H1 (cell line): Measurements from ENCODE around the gene RB1. TPM values are rescaled to one million over a fixed set of nuclear protein-coding genes. Genes with fewer than 3 reads are reported as not detected.

Source experiments
- HDAC2 ChIP-seq, 2 experiments: fragments of 300-600 bp in 1 of 2; sonication (generic) in 1 of 2; IDR thresholded peaks; 2 replicates each; pipeline ENCODE4 v1.6.1; 2011 to 2012; ENCODE audit warnings: low read depth in 2 of 2, low read length in 2 of 2, mild to moderate bottlenecking in 2 of 2, moderate library complexity in 2 of 2, borderline replicate concordance in 1 of 2, inconsistent platforms in 1 of 2
- JUN ChIP-seq: IDR thresholded peaks from 2 replicates; pipeline ENCODE4 v1.6.1; 2011; ENCODE audit warnings: low read depth, mild to moderate bottlenecking, improper control_type of control experiment, low read length
- POLR2AphosphoS5 ChIP-seq: IDR thresholded peaks from 2 replicates; pipeline ENCODE4 v1.6.1; 2011; ENCODE audit warnings: low read depth, low read length
- RXRA ChIP-seq: IDR thresholded peaks from 2 replicates; pipeline ENCODE4 v1.6.1; 2011; ENCODE audit warnings: low read depth, mild to moderate bottlenecking, low read length, moderate library complexity; ENCODE audit not compliant: insufficient read depth
- SIRT6 ChIP-seq: IDR thresholded peaks from one replicate; pipeline ENCODE4 v1.7.1; 2012; ENCODE audit warnings: low read length, inconsistent platforms
- SRF ChIP-seq: IDR thresholded peaks from 2 replicates; pipeline ENCODE4 v1.6.1; 2011; ENCODE audit warnings: mild to moderate bottlenecking, low read depth, low read length, moderate library complexity
- polyA plus RNA-seq, 7 experiments: library from polyadenylated mRNA; depleted of rRNA in 3 of 7; stranded (reverse) in 5 of 7; unstranded in 2 of 7; fragments of >200 nt in 5 of 7; fragments of 200-250 nt in 2 of 7; gene quantifications; 1 replicate in 5 of 7; 2 replicates in 1 of 7; 4 replicates in 1 of 7; pipeline versions ENCODE4 v1.2.1 to v1.2.3, GENCODE V29; 2011 to 2013; ENCODE audit warnings: missing spikeins in 2 of 7, mixed read lengths in 2 of 7
- total RNA-seq: library from RNA; stranded (reverse); fragmentation: NEBNext Ultra II Directional; extraction: Animal tissue kit (Norgen Biotek cat#: 25700); gene quantifications from 2 replicates; pipeline ENCODE4 v1.2.1, GENCODE V29; 2021
- TF ChIP-seq, protein P1 (sequence below): IDR thresholded peaks from 2 replicates; pipeline ENCODE4 v1.6.1; 2012; ENCODE audit warnings: low read length, inconsistent platforms
- TF ChIP-seq, protein P2 (sequence below), 3 experiments: IDR thresholded peaks; 1 replicate in 2 of 3; 2 replicates in 1 of 3; pipeline versions ENCODE4 v1.5.1 to v1.6.1; 2011; ENCODE audit warnings: low read length in 3 of 3, mild to moderate bottlenecking in 3 of 3, inconsistent platforms in 2 of 3, low read depth in 1 of 3, moderate library complexity in 1 of 3; ENCODE audit not compliant: insufficient read depth in 1 of 3; ENCODE audit errors: control extremely low read depth in 1 of 3

RB1 gene
- total and polyA plus RNA-seq, 2 of the 8 experiments (the other 6 are each of a cell fraction or from before 2014, with no cell fraction given) = 4.1 to 17.5 TPM

DNA sequence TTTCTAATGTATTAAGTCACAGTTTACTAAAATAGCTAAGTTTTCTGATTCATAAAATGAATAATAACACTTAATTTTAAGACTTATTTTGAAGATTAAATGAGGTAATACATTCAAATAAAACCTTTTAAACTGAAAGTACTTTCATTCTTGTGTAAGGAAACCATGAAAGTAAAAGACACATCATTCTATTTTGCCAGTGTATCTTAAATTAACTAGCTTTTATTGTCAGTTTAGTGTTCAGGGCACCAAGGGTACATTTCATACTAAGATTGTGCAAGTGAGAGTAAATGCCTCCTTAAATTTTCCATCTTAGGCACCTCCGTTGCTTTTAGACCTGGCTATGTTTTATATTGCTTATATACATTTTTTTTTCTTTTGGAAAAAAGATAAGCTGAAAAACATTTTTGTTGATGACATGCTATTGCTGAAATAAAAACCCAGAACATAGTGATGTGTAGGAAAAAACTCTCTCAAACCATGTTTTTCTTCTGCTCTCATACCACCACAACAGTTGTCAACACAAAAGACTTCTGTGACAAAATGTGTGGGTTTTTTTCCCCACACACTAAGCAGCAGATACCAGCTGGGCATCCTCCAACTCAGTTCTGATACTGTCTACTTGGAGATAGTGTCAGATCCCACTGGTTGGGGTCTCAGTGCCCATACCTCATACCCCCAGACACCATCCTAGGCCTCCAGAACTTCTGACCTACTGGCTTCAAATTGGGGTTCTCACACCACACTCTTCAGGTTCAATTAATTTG is 140.1 kb downstream of the RB1 start (continued):
- TF ChIP-seq, protein P1, sequence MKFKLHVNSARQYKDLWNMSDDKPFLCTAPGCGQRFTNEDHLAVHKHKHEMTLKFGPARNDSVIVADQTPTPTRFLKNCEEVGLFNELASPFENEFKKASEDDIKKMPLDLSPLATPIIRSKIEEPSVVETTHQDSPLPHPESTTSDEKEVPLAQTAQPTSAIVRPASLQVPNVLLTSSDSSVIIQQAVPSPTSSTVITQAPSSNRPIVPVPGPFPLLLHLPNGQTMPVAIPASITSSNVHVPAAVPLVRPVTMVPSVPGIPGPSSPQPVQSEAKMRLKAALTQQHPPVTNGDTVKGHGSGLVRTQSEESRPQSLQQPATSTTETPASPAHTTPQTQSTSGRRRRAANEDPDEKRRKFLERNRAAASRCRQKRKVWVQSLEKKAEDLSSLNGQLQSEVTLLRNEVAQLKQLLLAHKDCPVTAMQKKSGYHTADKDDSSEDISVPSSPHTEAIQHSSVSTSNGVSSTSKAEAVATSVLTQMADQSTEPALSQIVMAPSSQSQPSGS = no peak
- TF ChIP-seq POLR2AphosphoS5 (no peak), RXRA (no peak), HDAC2 (IDR thresholded peaks at IDR 0.05; ENCODE audit: borderline replicate concordance in 1 of 2, low read depth in 2 of 2, low read length in 2 of 2) (no peak), JUN (no peak), SRF (no peak), SIRT6 (no peak)
- TF ChIP-seq, protein P2, sequence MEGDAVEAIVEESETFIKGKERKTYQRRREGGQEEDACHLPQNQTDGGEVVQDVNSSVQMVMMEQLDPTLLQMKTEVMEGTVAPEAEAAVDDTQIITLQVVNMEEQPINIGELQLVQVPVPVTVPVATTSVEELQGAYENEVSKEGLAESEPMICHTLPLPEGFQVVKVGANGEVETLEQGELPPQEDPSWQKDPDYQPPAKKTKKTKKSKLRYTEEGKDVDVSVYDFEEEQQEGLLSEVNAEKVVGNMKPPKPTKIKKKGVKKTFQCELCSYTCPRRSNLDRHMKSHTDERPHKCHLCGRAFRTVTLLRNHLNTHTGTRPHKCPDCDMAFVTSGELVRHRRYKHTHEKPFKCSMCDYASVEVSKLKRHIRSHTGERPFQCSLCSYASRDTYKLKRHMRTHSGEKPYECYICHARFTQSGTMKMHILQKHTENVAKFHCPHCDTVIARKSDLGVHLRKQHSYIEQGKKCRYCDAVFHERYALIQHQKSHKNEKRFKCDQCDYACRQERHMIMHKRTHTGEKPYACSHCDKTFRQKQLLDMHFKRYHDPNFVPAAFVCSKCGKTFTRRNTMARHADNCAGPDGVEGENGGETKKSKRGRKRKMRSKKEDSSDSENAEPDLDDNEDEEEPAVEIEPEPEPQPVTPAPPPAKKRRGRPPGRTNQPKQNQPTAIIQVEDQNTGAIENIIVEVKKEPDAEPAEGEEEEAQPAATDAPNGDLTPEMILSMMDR (IDR thresholded peaks at IDR 0.05; ENCODE audit: control extremely low read depth in 1 of 3, insufficient read depth in 1 of 3, low read depth in 1 of 3, low read length in 3 of 3) = no peak
- TF ChIP-seq, all 59 proteins: peak for 0
